Measurements from ENCODE around the gene TMEM134.

The TMEM134 gene

GRCh38 chr11:67500484-67500821 lies 31.4 kb upstream of the TMEM134 start:
- H3K4me1 ChIP-seq (ENCODE audit: control insufficient read depth, insufficient read depth, low read length, poor library complexity, severe bottlenecking), result peaks cover 15% of the 10 kb centered on the region
- H3K27ac ChIP-seq (ENCODE audit: insufficient read depth, low read length, poor library complexity, severe bottlenecking), result no peak overlapping the region
- no peaks in the 10 kb centered on the region for H3K9me3 ChIP-seq (ENCODE audit: control insufficient read depth, low read length)
- no peak overlapping the region for H3K4me3 ChIP-seq (ENCODE audit: insufficient read depth, low read depth, low read length, poor library complexity, severe bottlenecking)
- no peaks in the 10 kb centered on the region for H3K27me3 ChIP-seq (replicated peaks; ENCODE audit: control insufficient read depth, insufficient read depth, low read length, poor library complexity, severe bottlenecking)
- peaks cover 56% of the 10 kb centered on the region for H3K36me3 ChIP-seq (ENCODE audit: control insufficient read depth, insufficient read depth, low read length)
- no peak for DNase-seq

GRCh38 chr11:67499808-67500483 lies 30.9 kb upstream of the TMEM134 start:
- peaks cover 60% of the 10 kb centered on the region for H3K36me3 ChIP-seq (ENCODE audit: control insufficient read depth, insufficient read depth, low read length)
- H3K9me3 ChIP-seq (ENCODE audit: control insufficient read depth, low read length), result no peaks in the 10 kb centered on the region
- no peak overlapping the region for H3K27ac ChIP-seq (ENCODE audit: insufficient read depth, low read length, poor library complexity, severe bottlenecking)
- H3K4me3 ChIP-seq (ENCODE audit: insufficient read depth, low read depth, low read length, poor library complexity, severe bottlenecking), result no peak overlapping the region
- no peaks in the 10 kb centered on the region for H3K27me3 ChIP-seq (replicated peaks; ENCODE audit: control insufficient read depth, insufficient read depth, low read length, poor library complexity, severe bottlenecking)
- H3K4me1 ChIP-seq (ENCODE audit: control insufficient read depth, insufficient read depth, low read length, poor library complexity, severe bottlenecking), result peaks cover 11% of the 10 kb centered on the region
- no peak for DNase-seq

GRCh38 chr11:67498544-67498972 lies 29.5 kb upstream of the TMEM134 start:
- Histone ChIP-seq H3K9me3 (ENCODE audit: control insufficient read depth, low read length) (no peaks in the 10 kb centered on the region), H3K27me3 (replicated peaks; ENCODE audit: control insufficient read depth, insufficient read depth, low read length, poor library complexity, severe bottlenecking) (no peaks in the 10 kb centered on the region), H3K4me3 (ENCODE audit: insufficient read depth, low read depth, low read length, poor library complexity, severe bottlenecking) (no peak overlapping the region), H3K36me3 (ENCODE audit: control insufficient read depth, insufficient read depth, low read length) (peaks cover 73% of the 10 kb centered on the region), H3K4me1 (ENCODE audit: control insufficient read depth, insufficient read depth, low read length, poor library complexity, severe bottlenecking) (peaks cover 6% of the 10 kb centered on the region), H3K27ac (ENCODE audit: insufficient read depth, low read length, poor library complexity, severe bottlenecking) (no peak overlapping the region)
- no peak for DNase-seq

- Histone ChIP-seq H3K27me3 (replicated peaks; ENCODE audit: control insufficient read depth, insufficient read depth, low read length, poor library complexity, severe bottlenecking) (no peaks in the 10 kb centered on the region), H3K9me3 (ENCODE audit: control insufficient read depth, low read length) (no peaks in the 10 kb centered on the region), H3K4me1 (ENCODE audit: control insufficient read depth, insufficient read depth, low read length, poor library complexity, severe bottlenecking) (no peaks in the 10 kb centered on the region), H3K4me3 (ENCODE audit: insufficient read depth, low read depth, low read length, poor library complexity, severe bottlenecking) (no peak overlapping the region), H3K36me3 (ENCODE audit: control insufficient read depth, insufficient read depth, low read length) (peaks cover 80% of the 10 kb centered on the region), H3K27ac (ENCODE audit: insufficient read depth, low read length, poor library complexity, severe bottlenecking) (no peak overlapping the region)
- no peak for DNase-seq
These were observed 28.7 kb upstream of the TMEM134 start for GRCh38 chr11:67497656-67498291.

GRCh38 chr11:67496113-67496512 lies 27.1 kb upstream of the TMEM134 start:
- no peaks in the 10 kb centered on the region for H3K9me3 ChIP-seq (ENCODE audit: control insufficient read depth, low read length)
- peaks cover 87% of the 10 kb centered on the region for H3K36me3 ChIP-seq (ENCODE audit: control insufficient read depth, insufficient read depth, low read length)
- no peaks in the 10 kb centered on the region for H3K27me3 ChIP-seq (replicated peaks; ENCODE audit: control insufficient read depth, insufficient read depth, low read length, poor library complexity, severe bottlenecking)
- no peak overlapping the region for H3K4me3 ChIP-seq (ENCODE audit: insufficient read depth, low read depth, low read length, poor library complexity, severe bottlenecking)
- DNase-seq, result no peak
- H3K4me1 ChIP-seq (ENCODE audit: control insufficient read depth, insufficient read depth, low read length, poor library complexity, severe bottlenecking), result no peaks in the 10 kb centered on the region
- no peak overlapping the region for H3K27ac ChIP-seq (ENCODE audit: insufficient read depth, low read length, poor library complexity, severe bottlenecking)

- no peak for DNase-seq
- no peaks in the 10 kb centered on the region for H3K4me1 ChIP-seq (ENCODE audit: control insufficient read depth, insufficient read depth, low read length, poor library complexity, severe bottlenecking)
- no peaks in the 10 kb centered on the region for H3K27me3 ChIP-seq (replicated peaks; ENCODE audit: control insufficient read depth, insufficient read depth, low read length, poor library complexity, severe bottlenecking)
- peaks cover 92% of the 10 kb centered on the region for H3K36me3 ChIP-seq (ENCODE audit: control insufficient read depth, insufficient read depth, low read length)
- no peak overlapping the region for H3K4me3 ChIP-seq (ENCODE audit: insufficient read depth, low read depth, low read length, poor library complexity, severe bottlenecking)
- no peak overlapping the region for H3K27ac ChIP-seq (ENCODE audit: insufficient read depth, low read length, poor library complexity, severe bottlenecking)
- H3K9me3 ChIP-seq (ENCODE audit: control insufficient read depth, low read length), result no peaks in the 10 kb centered on the region
These were observed 26.4 kb upstream of the TMEM134 start for GRCh38 chr11:67495234-67496005.

- Histone ChIP-seq H3K4me1 (ENCODE audit: control insufficient read depth, insufficient read depth, low read length, poor library complexity, severe bottlenecking) (no peaks in the 10 kb centered on the region), H3K27me3 (replicated peaks; ENCODE audit: control insufficient read depth, insufficient read depth, low read length, poor library complexity, severe bottlenecking) (no peaks in the 10 kb centered on the region), H3K9me3 (ENCODE audit: control insufficient read depth, low read length) (no peaks in the 10 kb centered on the region), H3K36me3 (ENCODE audit: control insufficient read depth, insufficient read depth, low read length) (peaks cover 92% of the 10 kb centered on the region), H3K27ac (ENCODE audit: insufficient read depth, low read length, poor library complexity, severe bottlenecking) (no peak overlapping the region), H3K4me3 (ENCODE audit: insufficient read depth, low read depth, low read length, poor library complexity, severe bottlenecking) (no peak overlapping the region)
- no peak for DNase-seq
These were observed 25.6 kb upstream of the TMEM134 start for GRCh38 chr11:67494371-67495233.

- DNase-seq, result no peak
- Histone ChIP-seq H3K4me1 (ENCODE audit: control insufficient read depth, insufficient read depth, low read length, poor library complexity, severe bottlenecking) (no peaks in the 10 kb centered on the region), H3K4me3 (ENCODE audit: insufficient read depth, low read depth, low read length, poor library complexity, severe bottlenecking) (no peak overlapping the region), H3K27ac (ENCODE audit: insufficient read depth, low read length, poor library complexity, severe bottlenecking) (no peak overlapping the region), H3K9me3 (ENCODE audit: control insufficient read depth, low read length) (no peaks in the 10 kb centered on the region), H3K27me3 (replicated peaks; ENCODE audit: control insufficient read depth, insufficient read depth, low read length, poor library complexity, severe bottlenecking) (no peaks in the 10 kb centered on the region), H3K36me3 (ENCODE audit: control insufficient read depth, insufficient read depth, low read length) (peaks cover 97% of the 10 kb centered on the region)
These were observed 24.7 kb upstream of the TMEM134 start for GRCh38 chr11:67493548-67494370.

All from effector memory CD4-positive, alpha-beta T cell (primary cell).